ENCODE data around the gene COMMD9. TPM values are rescaled to one million over a fixed set of nuclear protein-coding genes. Genes with fewer than 3 reads are reported as not detected.

COMMD9 gene
- total and polyA plus RNA-seq, 8 donors = 16.5 to 47.6 (median 29.1) TPM

- H3K27me3 ChIP-seq = no peaks in the 10 kb centered on the region
- H3K9me3 ChIP-seq = no peaks in the 10 kb centered on the region
- no peak overlapping the region for H3K27ac ChIP-seq
- intact Hi-C loops (cut with DNase I) = no loop called here
- no peak for DNase-seq
- peaks cover 0 to 4% (median 0%) of the 10 kb centered on the region in 3 donors for H3K4me1 ChIP-seq
- WGBS, 2 donors = 16 to 20% methylated on average over 3 of the region's 3 CpGs
- ATAC-seq = peak in 1 of 4 donors; percentile 36
- H3K4me3 ChIP-seq = no peak overlapping the region
- FAIRE-seq = no peak
- H3K36me3 ChIP-seq = no peaks in the 10 kb centered on the region
- TF ChIP-seq CTCF (IDR thresholded peaks at IDR 0.05) = no peak
Measured at GRCh38 chr11:36313750-36314433, 24.7 kb upstream of the COMMD9 start.

- Histone ChIP-seq H3K9me3 (no peaks in the 10 kb centered on the region), H3K27me3 (no peaks in the 10 kb centered on the region), H3K4me1 (peaks cover 0 to 4% (median 0%) of the 10 kb centered on the region in 3 donors), H3K36me3 (no peaks in the 10 kb centered on the region), H3K27ac (no peak overlapping the region), H3K4me3 (no peak overlapping the region)
- ATAC-seq = no peak
- WGBS, 2 donors = 52 to 65% methylated on average over 6 of the region's 6 CpGs
- TF ChIP-seq CTCF (IDR thresholded peaks at IDR 0.05) = no peak
- intact Hi-C loops (cut with DNase I) = no loop called here
- no peak for FAIRE-seq
- no peak for DNase-seq
Measured at GRCh38 chr11:36312611-36313472, 23.6 kb upstream of the COMMD9 start.

- ATAC-seq (no peak), FAIRE-seq (no peak)
- peaks cover 0 to 4% (median 0%) of the 10 kb centered on the region in 3 donors for H3K4me1 ChIP-seq
Measured at GRCh38 chr11:36311926-36312595, 22.8 kb upstream of the COMMD9 start.

GRCh38 chr11:36309779-36310178 is 20.6 kb upstream of the COMMD9 start:
- intact Hi-C loops (cut with DNase I) = no loop called here

More at GRCh38 chr11:36311926-36312595, 22.8 kb upstream of the COMMD9 start:
- H3K36me3 ChIP-seq = no peaks in the 10 kb centered on the region
- no peak overlapping the region for H3K27ac ChIP-seq
- H3K4me3 ChIP-seq = no peak overlapping the region
- 62 to 82% methylated on average over 4 of the region's 4 CpGs for WGBS, 2 donors
- no peaks in the 10 kb centered on the region for H3K27me3 ChIP-seq
- intact Hi-C loops (cut with DNase I) = no loop called here
- TF ChIP-seq CTCF (IDR thresholded peaks at IDR 0.05) = no peak
- no peak for DNase-seq
- no peaks in the 10 kb centered on the region for H3K9me3 ChIP-seq

More at GRCh38 chr11:36309779-36310178, 20.6 kb upstream of the COMMD9 start:
- no peak for FAIRE-seq
- H3K27ac ChIP-seq = no peak overlapping the region
- H3K4me3 ChIP-seq = no peak overlapping the region
- H3K36me3 ChIP-seq = no peaks in the 10 kb centered on the region
- no peak for TF ChIP-seq CTCF (IDR thresholded peaks at IDR 0.05)
- peaks cover 0 to 4% (median 0%) of the 10 kb centered on the region in 3 donors for H3K4me1 ChIP-seq
- ATAC-seq = no peak
- DNase-seq = no peak
- WGBS, 2 donors = 70 to 80% methylated on average over 4 of the region's 4 CpGs
- H3K27me3 ChIP-seq = no peaks in the 10 kb centered on the region
- H3K9me3 ChIP-seq = no peaks in the 10 kb centered on the region
